IMR-90 (cell line): ENCODE measurements around the gene MRPS34. TPM values are rescaled to one million over a fixed set of nuclear protein-coding genes. Genes with fewer than 3 reads are reported as not detected.

ENCODE experiments used
- ATAC-seq: fragments of 200-7000 bp; cut with Tn5 transposase; 2 replicates; pipeline ENCODE4 v1.9.1; 2020; ENCODE audit warnings: low read depth, mild to moderate bottlenecking, moderate library complexity
- BruUV-seq: library from RNA; stranded (reverse); fragments of 400-500 nt; replicated peaks from 2 replicates; lab custom pipeline; 2021; lab: Mats Ljungman, UMichigan
- CTCF ChIA-PET: fragments of 300-600 bp; formaldehyde crosslinking; extraction: SDS; loops from one replicate; lab custom pipeline; 2021; ENCODE audit warnings: antibody characterized with exemption; lab: Yijun Ruan, JAX
- POLR2A ChIA-PET: fragments of 300-600 bp; sonication (Branson Sonifier 250); formaldehyde crosslinking; loops from one replicate; lab custom pipeline; 2022; ENCODE audit warnings: antibody characterized with exemption; ENCODE audit not compliant: unreplicated experiment; lab: Charles Lee
- DNase-seq: peaks from one replicate; pipeline ENCODE4 v3.0.0; 2013
- H2AFZ ChIP-seq: replicated peaks from 2 replicates; pipeline ENCODE3; 2013; ENCODE audit warnings: low read length, mild to moderate bottlenecking; ENCODE audit not compliant: poor library complexity
- H2AK5ac ChIP-seq: 2 replicates; pipeline ENCODE4 v1.6.1; 2013; ENCODE audit warnings: low read depth, low read length, inconsistent platforms
- H2AK9ac ChIP-seq: replicated peaks from 2 replicates; pipeline ENCODE3; 2013; ENCODE audit warnings: mild to moderate bottlenecking, low read depth, low read length, moderate library complexity; ENCODE audit not compliant: poor library complexity
- H2BK120ac ChIP-seq: 2 replicates; pipeline ENCODE4 v1.6.1; 2013; ENCODE audit warnings: low read depth, low read length, inconsistent platforms
- H2BK15ac ChIP-seq: 3 replicates; pipeline ENCODE4 v1.6.1; 2013; ENCODE audit warnings: low read depth, low read length, inconsistent platforms
- H2BK20ac ChIP-seq: 2 replicates; pipeline ENCODE4 v1.6.1; 2013; ENCODE audit warnings: low read depth, mild to moderate bottlenecking, inconsistent platforms, low read length, moderate library complexity
- H2BK5ac ChIP-seq: 2 replicates; pipeline ENCODE4 v1.6.1; 2013; ENCODE audit warnings: mild to moderate bottlenecking, low read depth, low read length, inconsistent platforms; ENCODE audit not compliant: poor library complexity, severe bottlenecking
- H3K14ac ChIP-seq: replicated peaks from 2 replicates; pipeline ENCODE4 v1.6.1; 2013; ENCODE audit warnings: low read depth, low read length, inconsistent platforms
- H3K18ac ChIP-seq: 2 replicates; pipeline ENCODE4 v1.6.1; 2013; ENCODE audit warnings: low read depth, low read length, control low read depth
- H3K23ac ChIP-seq: 2 replicates; pipeline ENCODE4 v1.6.1; 2013; ENCODE audit warnings: low read depth, low read length, inconsistent platforms
- H3K27ac ChIP-seq: 2 replicates; pipeline ENCODE4 v1.5.1; 2013; ENCODE audit warnings: mild to moderate bottlenecking, control low read depth, low read length; ENCODE audit not compliant: insufficient read depth
- H3K27me3 ChIP-seq: 2 replicates; pipeline ENCODE4 v1.6.1; 2013; ENCODE audit warnings: low read length; ENCODE audit not compliant: control insufficient read depth, insufficient read depth
- H3K36me3 ChIP-seq: 2 replicates; pipeline ENCODE4 v1.6.1; 2013; ENCODE audit warnings: low read length, mixed read lengths; ENCODE audit not compliant: control insufficient read depth, insufficient read depth
- H3K4ac ChIP-seq: 2 replicates; pipeline ENCODE4 v1.6.1; 2013; ENCODE audit warnings: low read depth, low read length, inconsistent platforms
- H3K4me1 ChIP-seq: 2 replicates; pipeline ENCODE4 v1.6.1; 2013; ENCODE audit warnings: low read length, mixed read lengths; ENCODE audit not compliant: control insufficient read depth, insufficient read depth
- H3K4me2 ChIP-seq: 2 replicates; pipeline ENCODE4 v1.6.1; 2013; ENCODE audit warnings: low read depth, mild to moderate bottlenecking, control low read depth, low read length, moderate library complexity
- H3K4me3 ChIP-seq: 2 replicates; pipeline ENCODE4 v1.5.1; 2013; ENCODE audit warnings: low read depth, mild to moderate bottlenecking, control low read depth, low read length, moderate library complexity; ENCODE audit not compliant: insufficient read depth
- H3K56ac ChIP-seq: 2 replicates; pipeline ENCODE4 v1.6.1; 2013; ENCODE audit warnings: low read length, inconsistent platforms; ENCODE audit not compliant: insufficient read depth; ENCODE audit errors: extremely low read depth
- H3K79me1 ChIP-seq, 2 experiments: 2 replicates each; pipeline ENCODE4 v1.6.1; 2013; ENCODE audit warnings: low read length in 2 of 2, inconsistent platforms in 1 of 2, low read depth in 1 of 2
- H3K9ac ChIP-seq: 2 replicates; pipeline ENCODE4 v1.6.1; 2013; ENCODE audit warnings: low read depth, low read length, control low read depth
- H3K9me1 ChIP-seq: 2 replicates; pipeline ENCODE4 v1.6.1; 2013; ENCODE audit warnings: low read length, inconsistent platforms; ENCODE audit not compliant: insufficient read depth
- H3K9me3 ChIP-seq: 2 replicates; pipeline ENCODE4 v1.6.1; 2013; ENCODE audit warnings: low read length; ENCODE audit not compliant: control insufficient read depth, insufficient read depth
- H4K20me1 ChIP-seq: 2 replicates; pipeline ENCODE4 v1.6.1; 2013; ENCODE audit warnings: low read length, inconsistent platforms; ENCODE audit not compliant: insufficient read depth
- H4K5ac ChIP-seq: 2 replicates; pipeline ENCODE4 v1.6.1; 2013; ENCODE audit warnings: mild to moderate bottlenecking, low read depth, low read length, control low read depth
- H4K8ac ChIP-seq, 2 experiments: 2 replicates each; pipeline ENCODE4 v1.6.1; 2013; ENCODE audit warnings: low read depth in 2 of 2, low read length in 2 of 2, control low read depth in 1 of 2, inconsistent platforms in 1 of 2
- H4K91ac ChIP-seq: 2 replicates; pipeline ENCODE4 v1.6.1; 2013; ENCODE audit warnings: low read depth, low read length, inconsistent platforms; ENCODE audit not compliant: insufficient read depth
- BHLHE40 ChIP-seq: fragments of 150-350 bp; IDR thresholded peaks from 2 replicates; pipeline ENCODE4 v1.6.1; 2016; ENCODE audit warnings: mild to moderate bottlenecking, low read depth, low read length
- CEBPB ChIP-seq: IDR thresholded peaks from 2 replicates; pipeline ENCODE4 v1.6.1; 2012; ENCODE audit warnings: low read depth, low read length, improper control_type of control experiment
- MXI1 ChIP-seq: IDR thresholded peaks from 2 replicates; pipeline ENCODE4 v1.6.1; 2012; ENCODE audit warnings: low read depth, mild to moderate bottlenecking, low read length, moderate library complexity, borderline replicate concordance
- POLR2A ChIP-seq: IDR thresholded peaks from 2 replicates; pipeline ENCODE4 v1.6.1; 2012; ENCODE audit warnings: mild to moderate bottlenecking, low read depth, low read length
- RAD21 ChIP-seq: IDR thresholded peaks from 2 replicates; pipeline ENCODE4 v1.6.1; 2012; ENCODE audit warnings: low read length, improper control_type of control experiment
- SMC3 ChIP-seq: fragments of 150-350 bp; IDR thresholded peaks from 2 replicates; pipeline ENCODE4 v1.6.1; 2016; ENCODE audit warnings: low read depth, mild to moderate bottlenecking, antibody characterized with exemption, low read length, moderate library complexity
- WGBS, 2 experiments: methylation state at CpG; one replicate each; pipeline versions ENCODE4 v1.1.5 to v1.1.7; 2013; ENCODE audit warnings: missing lambda C conversion rate in 2 of 2; ENCODE audit not compliant: insufficient read length in 1 of 2; ENCODE audit errors: extremely low coverage in 2 of 2; 5-methylcytosine and 5-hydroxymethylcytosine counted together
- dilution Hi-C: fragments of 300-500 bp; cut with HindIII; formaldehyde crosslinking; loops from one replicate; pipeline ENCODE4 v1.14.3; 2018; ENCODE audit warnings: low sequenced_read_pairs; ENCODE audit not compliant: unreplicated experiment
- in situ Hi-C: fragments of 300-500 bp; cut with MboI; formaldehyde crosslinking; loops from 3 replicates; pipeline ENCODE4 v1.14.3; 2019; ENCODE audit warnings: low sequenced_read_pairs, inconsistent platforms, mixed read lengths
- intact Hi-C: fragments of 100-400 bp; cut with micrococcal nuclease; formaldehyde crosslinking; loops from 2 replicates; pipeline ENCODE4 v1.10.0; 2022
- polyA plus RNA-seq, 3 experiments: library from polyadenylated mRNA; depleted of rRNA; stranded (reverse); fragments of >200 nt; gene quantifications; 2 replicates each; pipeline ENCODE4 v1.2.3, GENCODE V29; 2012; ENCODE audit warnings: low replicate concordance in 1 of 3
- total RNA-seq: library from RNA; depleted of rRNA; stranded (reverse); fragments of >200 nt; gene quantifications from 2 replicates; pipeline ENCODE4 v1.2.3, GENCODE V29; 2012
- TF ChIP-seq, protein P1 (sequence below): conservative IDR thresholded peaks from 2 replicates; pipeline ENCODE4 v1.5.1; 2012; ENCODE audit warnings: mild to moderate bottlenecking, low read depth, low read length, improper control_type of control experiment

The MRPS34 gene
- total and polyA plus RNA-seq, 2 of the 4 experiments (the other 2 are of a cell fraction) = 68.5 to 80.4 TPM

DNA sequence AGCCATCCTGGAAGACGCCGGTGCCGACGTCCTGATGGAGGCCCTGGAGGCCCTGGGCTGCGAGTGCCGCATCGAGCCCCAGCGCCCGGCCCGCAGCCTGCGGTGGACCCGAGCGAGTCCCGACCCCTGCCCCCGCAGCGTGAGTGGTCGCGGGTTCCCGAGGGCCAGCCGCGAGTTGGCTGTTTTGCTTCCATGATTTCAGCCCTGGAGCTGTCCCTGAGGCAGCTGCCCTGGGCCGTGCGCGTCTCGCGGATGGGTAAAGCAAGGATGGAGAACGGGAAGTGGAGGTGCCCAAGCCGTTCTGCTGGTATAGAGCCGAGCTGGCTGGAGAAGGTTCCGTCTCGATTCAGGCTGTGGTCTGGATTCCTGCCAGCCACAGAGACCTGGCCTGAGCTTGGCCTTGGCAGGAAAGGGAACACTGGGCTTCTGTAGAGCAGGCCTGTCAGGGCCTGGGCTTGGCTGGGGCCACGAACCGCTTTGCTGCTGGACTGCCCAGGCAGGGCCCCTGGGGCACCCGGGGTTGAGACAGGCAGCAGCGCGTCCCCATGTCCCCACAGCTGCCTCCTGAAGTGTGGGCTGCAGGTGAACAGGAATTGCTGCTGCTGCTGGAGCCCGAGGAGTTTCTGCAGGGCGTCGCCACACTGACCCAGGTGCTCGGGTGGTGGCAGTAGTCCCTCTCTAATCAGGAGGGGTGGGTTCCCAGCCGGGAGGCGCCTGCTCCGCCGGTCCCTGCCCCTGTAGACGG lies 941 bp upstream of the MRPS34 start:
- H4K91ac ChIP-seq = peak overlapping the region; percentile 11; the same call in 1 of the 2 replicates
- H4K5ac ChIP-seq = no peak overlapping the region
- peak overlapping the region; percentile 76 for H3K27ac ChIP-seq
- H3K23ac ChIP-seq = peak overlapping the region; percentile 69
- no peak overlapping the region for H2BK20ac ChIP-seq
- BruUV-seq = no TSS peak
- no peak overlapping the region for H2BK15ac ChIP-seq
- peak overlapping the region; percentile 100 for H2AK9ac ChIP-seq
- intact Hi-C loops = no loop called here
- H3K36me3 ChIP-seq = peaks cover 25% of the 10 kb centered on the region; the same call in 1 of the 2 replicates
- peak overlapping the region; percentile 44 for H3K4ac ChIP-seq
- H2BK120ac ChIP-seq = no peak overlapping the region
- H3K9ac ChIP-seq = peak overlapping the region; percentile 78
- WGBS, 2 experiments = 2% methylated on average over 15 of the region's 45 CpGs; no CpG with 5 or more reads in 1 of the 2 experiments
- H2BK5ac ChIP-seq = peak overlapping the region; percentile 47
- H3K56ac ChIP-seq = no peak overlapping the region
- H3K4me3 ChIP-seq = peak overlapping the region; percentile 93
- dilution Hi-C loops = no loop called here
- DNase-seq (peak; percentile 24), ATAC-seq (peak; percentile 4)
- peak overlapping the region; percentile 94 for H2AFZ ChIP-seq
- H3K9me1 ChIP-seq = 0 out of 2 replicates have a peak, but pooled peaks cover 3% of the 10 kb centered on the region
- peaks cover 35% of the 10 kb centered on the region for H4K20me1 ChIP-seq
- CTCF ChIA-PET = interaction anchor here (0.9 kb wide), 1 partner anchor 37 kb away, joined by 3 read pairs; no protein-coding TSS in a partner anchor
- POLR2A ChIA-PET = no interaction called here
- H3K79me1 ChIP-seq = peaks cover 12 to 56% of the 10 kb centered on the region in 2 experiments
- H3K18ac ChIP-seq = no peak overlapping the region
- H4K8ac ChIP-seq = peak overlapping the region; percentile 33 to 77; a peak in 2 of 4 replicates
- peak overlapping the region; percentile 25 for H2AK5ac ChIP-seq
- H3K4me2 ChIP-seq = peak overlapping the region; percentile 93
- no peaks in the 10 kb centered on the region for H3K27me3 ChIP-seq
- no peaks in the 10 kb centered on the region for H3K9me3 ChIP-seq
- H3K4me1 ChIP-seq = peaks cover 13% of the 10 kb centered on the region
- in situ Hi-C loops = no loop called here
- no peak for TF ChIP-seq RAD21
- TF ChIP-seq BHLHE40 = no peak
- no peak for TF ChIP-seq SMC3
- TF ChIP-seq, protein P1, sequence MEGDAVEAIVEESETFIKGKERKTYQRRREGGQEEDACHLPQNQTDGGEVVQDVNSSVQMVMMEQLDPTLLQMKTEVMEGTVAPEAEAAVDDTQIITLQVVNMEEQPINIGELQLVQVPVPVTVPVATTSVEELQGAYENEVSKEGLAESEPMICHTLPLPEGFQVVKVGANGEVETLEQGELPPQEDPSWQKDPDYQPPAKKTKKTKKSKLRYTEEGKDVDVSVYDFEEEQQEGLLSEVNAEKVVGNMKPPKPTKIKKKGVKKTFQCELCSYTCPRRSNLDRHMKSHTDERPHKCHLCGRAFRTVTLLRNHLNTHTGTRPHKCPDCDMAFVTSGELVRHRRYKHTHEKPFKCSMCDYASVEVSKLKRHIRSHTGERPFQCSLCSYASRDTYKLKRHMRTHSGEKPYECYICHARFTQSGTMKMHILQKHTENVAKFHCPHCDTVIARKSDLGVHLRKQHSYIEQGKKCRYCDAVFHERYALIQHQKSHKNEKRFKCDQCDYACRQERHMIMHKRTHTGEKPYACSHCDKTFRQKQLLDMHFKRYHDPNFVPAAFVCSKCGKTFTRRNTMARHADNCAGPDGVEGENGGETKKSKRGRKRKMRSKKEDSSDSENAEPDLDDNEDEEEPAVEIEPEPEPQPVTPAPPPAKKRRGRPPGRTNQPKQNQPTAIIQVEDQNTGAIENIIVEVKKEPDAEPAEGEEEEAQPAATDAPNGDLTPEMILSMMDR = no peak
- 0 out of 2 replicates have a peak, but pooled peaks have one; percentile 1 for TF ChIP-seq MXI1
- TF ChIP-seq CEBPB = no peak
- no peak for TF ChIP-seq POLR2A
- peak overlapping the region; percentile 43 for H3K14ac ChIP-seq
